ENCODE data around the gene AUTS2. TPM values are rescaled to one million over a fixed set of nuclear protein-coding genes. Genes with fewer than 3 reads are reported as not detected.

Gene AUTS2
- total RNA-seq, 1 experiment from 2014 or later: 256 TPM

DNA sequence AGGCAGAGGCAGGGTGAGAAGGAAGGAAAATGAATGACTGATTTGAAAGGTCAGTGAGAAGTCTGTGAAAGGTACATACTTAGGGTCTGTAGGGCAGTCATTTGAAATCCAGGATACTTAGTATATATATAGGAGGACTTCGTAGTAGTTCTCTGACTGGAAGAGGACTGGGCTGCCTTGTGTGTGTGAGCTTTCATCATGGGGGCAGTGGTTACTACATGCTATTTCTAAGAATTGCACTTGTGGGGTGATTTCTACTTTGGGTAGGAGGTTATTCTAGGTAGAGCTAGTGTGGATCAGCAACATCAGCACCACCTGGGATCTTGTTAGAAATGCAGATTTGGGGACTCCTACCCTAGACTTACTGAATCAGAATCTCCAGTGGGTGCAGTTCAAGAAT lies 104.1 kb downstream of the AUTS2 start:
- no peak overlapping the region for H2BK15ac ChIP-seq (ENCODE audit: low read depth, low read length)
- no peak overlapping the region for H2AK5ac ChIP-seq (ENCODE audit: insufficient read length, low read length)
- no peaks in the 10 kb centered on the region for H4K20me1 ChIP-seq (ENCODE audit: control insufficient read depth, insufficient read depth, insufficient read length)
- no peaks in the 10 kb centered on the region; the same call in 1 of the 2 replicates for H3K27me3 Mint-ChIP-seq (ENCODE audit: low read depth)
- H3T11ph ChIP-seq (ENCODE audit: low read length): no peak overlapping the region
- no peak overlapping the region for H2BK20ac ChIP-seq (ENCODE audit: low read depth, low read length, poor library complexity, severe bottlenecking)
- TF ChIP-seq CTCF (conservative IDR thresholded peaks at IDR 0.05): no peak
- H2BK120ac ChIP-seq (ENCODE audit: low read depth, low read length, poor library complexity, severe bottlenecking): no peak overlapping the region
- no peaks in the 10 kb centered on the region for H3K79me2 ChIP-seq (ENCODE audit: insufficient read depth, low read length)
- H4K8ac ChIP-seq (replicated peaks; ENCODE audit: insufficient read length, low read depth, low read length): no peak overlapping the region
- WGBS (ENCODE audit: extremely low coverage, insufficient read length, low lambda C conversion rate): no CpG with 5 or more reads among the region's 1 CpG
- H3K27ac ChIP-seq (ENCODE audit: insufficient read length, low read depth, low read length): no peak overlapping the region
- no peak overlapping the region for H4K5ac ChIP-seq (ENCODE audit: insufficient read length, low read depth, low read length)
- peaks cover 26 to 29% of the 10 kb centered on the region in 2 experiments for H3K4me1 Mint-ChIP-seq
- no peak overlapping the region for H4K91ac ChIP-seq (ENCODE audit: insufficient read length, low read depth, low read length)
- H3K4ac ChIP-seq (ENCODE audit: low read depth, low read length): no peak overlapping the region
- H3K4me1 ChIP-seq (ENCODE audit: insufficient read depth, low read length): no peaks in the 10 kb centered on the region
- no peak overlapping the region for H3K23ac ChIP-seq (ENCODE audit: insufficient read length, low read depth, low read length)
- H3K18ac ChIP-seq (ENCODE audit: insufficient read length, low read depth, low read length): no peak overlapping the region
- H3K4me3 Mint-ChIP-seq: no peak overlapping the region
- DNase-seq: no peak
- H3K79me1 ChIP-seq (ENCODE audit: insufficient read depth, low read depth, low read length, poor library complexity, severe bottlenecking): no peaks in the 10 kb centered on the region
- H3K56ac ChIP-seq (ENCODE audit: insufficient read length, low read depth, low read length): no peak overlapping the region
- H2AFZ ChIP-seq (ENCODE audit: low read length): no peak overlapping the region
- no peak overlapping the region for H2BK12ac ChIP-seq (ENCODE audit: insufficient read length, low read depth, low read length)
- no peaks in the 10 kb centered on the region for H3K9me3 ChIP-seq (ENCODE audit: control insufficient read depth, low read depth, low read length)
- H3K9me3 Mint-ChIP-seq: no peaks in the 10 kb centered on the region
- H3K27ac Mint-ChIP-seq: no peak overlapping the region
- no peak overlapping the region for H3K4me2 ChIP-seq (ENCODE audit: insufficient read depth, insufficient read length, low read length)
- H3K36me3 Mint-ChIP-seq (ENCODE audit: insufficient read depth in 1 of 3, low read depth in 3 of 3): no peaks in the 10 kb centered on the region
- H3K14ac ChIP-seq (ENCODE audit: insufficient read depth, low read length): no peak overlapping the region
- H2BK5ac ChIP-seq (ENCODE audit: insufficient read length, low read length): no peak overlapping the region
- H3K23me2 ChIP-seq (ENCODE audit: insufficient read length, low read depth, low read length, poor library complexity, severe bottlenecking): no peaks in the 10 kb centered on the region
- H3K9ac ChIP-seq (ENCODE audit: extremely low read depth, insufficient read length, low read length): no peak overlapping the region
- H3K27me3 ChIP-seq (ENCODE audit: insufficient read depth, low read length): no peaks in the 10 kb centered on the region

Data from H9 (cell line).